Right lobe of liver (tissue), 6 donors: Measurements from ENCODE around the gene SIRT2. TPM values are rescaled to one million over a fixed set of nuclear protein-coding genes. Genes with fewer than 3 reads are reported as not detected.
A peak's percentile ranks its signal among the peaks of the same experiment; 100 is the strongest.

Source experiments
- ATAC-seq, 4 donors: fragments of 200-7000 bp; cut with Tn5 transposase; one replicate each; pipeline ENCODE4 v1.9.1; 2020; ENCODE audit warnings: mild to moderate bottlenecking in 4 of 4, moderate library complexity in 4 of 4
- DNase-seq, 3 donors: peaks; one replicate each; pipeline ENCODE4 v3.0.0-alpha.2; 2020
- H3K27ac ChIP-seq, 3 donors: fragments of 200-600 bp; one replicate each; pipeline ENCODE4 v1.8.0; 2022
- H3K27me3 ChIP-seq, 2 donors: fragments of 200-600 bp; one replicate each; pipeline ENCODE4 v1.8.0; 2022
- H3K36me3 ChIP-seq, 4 donors: fragments of 200-600 bp; sonication (generic) in 1 of 4; one replicate each; pipeline versions ENCODE4 v1.5.1 to v1.8.0; 2017 to 2022; ENCODE audit warnings: control low read depth in 1 of 4
- H3K4me1 ChIP-seq, 4 donors: fragments of 200-600 bp; sonication (generic) in 1 of 4; one replicate each; pipeline versions ENCODE4 v1.5.1 to v1.8.0; 2017 to 2022; ENCODE audit warnings: control low read depth in 1 of 4
- H3K4me3 ChIP-seq, 3 donors: fragments of 200-600 bp; one replicate each; pipeline ENCODE4 v1.8.0; 2022
- H3K9me3 ChIP-seq, 4 donors: fragments of 200-600 bp; sonication (generic) in 1 of 4; one replicate each; pipeline versions ENCODE4 v1.5.1 to v1.8.0; 2017 to 2022; ENCODE audit warnings: control low read depth in 1 of 4
- CTCF ChIP-seq, 4 donors: fragments of 200-600 bp in 3 of 4; fragments of 450-650 bp in 1 of 4; IDR thresholded peaks; one replicate each; pipeline versions ENCODE4 v1.5.1 to v1.8.0; 2016 to 2022; ENCODE audit warnings: antibody characterized with exemption in 4 of 4, mild to moderate bottlenecking in 2 of 4
- POLR2A ChIP-seq: fragments of 450-650 bp; IDR thresholded peaks from one replicate; pipeline ENCODE4 v1.6.1; 2017; ENCODE audit warnings: antibody characterized with exemption, mild to moderate bottlenecking
- WGBS: methylation state at CpG from one replicate; pipeline ENCODE4 v1.1.6; 2018; ENCODE audit warnings: low coverage, low lambda C conversion rate; ENCODE audit not compliant: insufficient coverage; ENCODE audit errors: missing lambda C conversion rate; 5-methylcytosine and 5-hydroxymethylcytosine counted together
- intact Hi-C, 2 donors: fragments of 100-400 bp; cut with DNase I; formaldehyde crosslinking; loops; one replicate each; pipeline versions ENCODE4 v1.11.2 to v1.14.1; 2022
- total RNA-seq, 6 experiments: library from RNA; depleted of rRNA in 2 of 6; stranded (reverse); fragments of >200 nt in 2 of 6; fragmentation: NEBNext Ultra II Directional in 3 of 6; extraction: Animal tissue kit (Norgen Biotek cat#: 25700) in 3 of 6; gene quantifications; one replicate each; pipeline versions ENCODE4 v1.1.0 to v1.2.4, GENCODE V29; 2016 to 2023
- donor health status: DM: no; HTN: yes; CAD: no.
- donor health status: DM: no; HTN: no; CAD: no.
- donor health status: DM: no; HTN: no; CAD: no.
- donor health status: DM: no; HTN: yes; CAD: no.
- donor health status: DM: no; HTN: yes; CAD: no.

The SIRT2 gene
- total RNA-seq, 6 experiments from 2014 or later: 28.6 to 62.0 (median 32.5) TPM

GRCh38 chr19:38853214-38853613 lies 46.2 kb downstream of the SIRT2 start:
- DNase-seq: no peak
- ATAC-seq: no peak
- 82% methylated on average over 9 of the region's 17 CpGs for WGBS
- Histone ChIP-seq H3K9me3 (no peaks in the 10 kb centered on the region), H3K4me1 (peaks cover 0 to 9% (median 3%) of the 10 kb centered on the region in 4 donors), H3K4me3 (peak overlapping the region in 1 of 3 donors; percentile 70), H3K27ac (peak overlapping the region in 2 of 3 donors; percentile 98 to 99), H3K27me3 (no peaks in the 10 kb centered on the region), H3K36me3 (no peaks in the 10 kb centered on the region)
- intact Hi-C loops: no loop called here
- TF ChIP-seq CTCF (IDR thresholded peaks at IDR 0.05): no peak
- no peak for TF ChIP-seq POLR2A

GRCh38 chr19:38852231-38853044 lies 47.0 kb downstream of the SIRT2 start:
- peak; percentile 77 to 84 (median 83) for DNase-seq

GRCh38 chr19:38851622-38852230 lies 47.7 kb downstream of the SIRT2 start:
- peak; percentile 92 for TF ChIP-seq POLR2A
- no peak for TF ChIP-seq CTCF (IDR thresholded peaks at IDR 0.05)
- under 1% methylated on average over 30 of the region's 67 CpGs for WGBS
- intact Hi-C loops: no loop called here

More at GRCh38 chr19:38852231-38853044, 47.0 kb downstream of the SIRT2 start:
- peak overlapping the region; percentile 98 to 99 (median 98) for H3K27ac ChIP-seq
- 2% methylated on average over 22 of the region's 52 CpGs for WGBS
- peak overlapping the region; percentile 70 to 89 (median 76) for H3K4me3 ChIP-seq
- H3K4me1 ChIP-seq: peaks cover 0 to 15% (median 8%) of the 10 kb centered on the region in 4 donors
- H3K36me3 ChIP-seq: peaks cover 0 to 3% (median under 1%) of the 10 kb centered on the region in 4 donors
- H3K9me3 ChIP-seq: no peaks in the 10 kb centered on the region
- intact Hi-C loops: no loop called here
- TF ChIP-seq CTCF (IDR thresholded peaks at IDR 0.05): peak in 1 of 4 donors; percentile 6
- TF ChIP-seq POLR2A: peak; percentile 50
- no peaks in the 10 kb centered on the region for H3K27me3 ChIP-seq
- no peak for ATAC-seq

GRCh38 chr19:38850976-38851621 lies 48.3 kb downstream of the SIRT2 start:
- DNase-seq: peak; percentile 45 to 70 (median 64)
- H3K4me3 ChIP-seq: peak overlapping the region; percentile 49 to 76 (median 70)
- intact Hi-C loops: no loop called here
- no peak for TF ChIP-seq POLR2A
- TF ChIP-seq CTCF (IDR thresholded peaks at IDR 0.05): no peak
- 7% methylated on average over 35 of the region's 40 CpGs for WGBS
- ATAC-seq: no peak
- H3K27me3 ChIP-seq: no peaks in the 10 kb centered on the region
- peaks cover 6 to 17% (median 12%) of the 10 kb centered on the region in 4 donors for H3K36me3 ChIP-seq
- H3K4me1 ChIP-seq: peaks cover 0 to 27% (median 10%) of the 10 kb centered on the region in 4 donors
- H3K27ac ChIP-seq: peak overlapping the region; percentile 97 to 98 (median 98)
- H3K9me3 ChIP-seq: no peaks in the 10 kb centered on the region

More at GRCh38 chr19:38851622-38852230, 47.7 kb downstream of the SIRT2 start:
- no peaks in the 10 kb centered on the region for H3K9me3 ChIP-seq
- ATAC-seq (peak; percentile 53 to 60 (median 58)), DNase-seq (peak; percentile 96 to 97 (median 97))
- H3K27me3 ChIP-seq: no peaks in the 10 kb centered on the region
- peak overlapping the region; percentile 98 to 99 (median 98) for H3K27ac ChIP-seq
- peaks cover 2 to 11% (median 7%) of the 10 kb centered on the region in 4 donors for H3K36me3 ChIP-seq
- H3K4me3 ChIP-seq: peak overlapping the region; percentile 70 to 89 (median 76)
- H3K4me1 ChIP-seq: peaks cover 0 to 22% (median 10%) of the 10 kb centered on the region in 4 donors
